Loucy (cell line): ENCODE data around the gene HPX.
A peak's percentile ranks its signal among the peaks of the same experiment; 100 is the strongest.

Source experiments
- H2AFZ ChIP-seq: fragments of 200-600 bp; sonication (generic); 2 replicates; pipeline ENCODE4 v1.6.0; 2016; ENCODE audit warnings: antibody characterized with exemption, mild to moderate bottlenecking, low read length, moderate library complexity
- H3F3A ChIP-seq: fragments of 200-600 bp; 2 replicates; pipeline ENCODE4 v1.6.0; 2016; ENCODE audit warnings: antibody characterized with exemption, low read depth, mild to moderate bottlenecking
- H3K27me3 ChIP-seq: fragments of 200-600 bp; sonication (generic); 2 replicates; pipeline ENCODE4 v1.6.1; 2014; ENCODE audit warnings: low read length, mild to moderate bottlenecking; ENCODE audit not compliant: insufficient read depth, poor library complexity, severe bottlenecking
- H3K36me3 ChIP-seq: fragments of 200-600 bp; sonication (generic); 2 replicates; pipeline ENCODE4 v1.6.1; 2016; ENCODE audit warnings: low read length; ENCODE audit not compliant: insufficient read depth
- H3K4me1 ChIP-seq: fragments of 200-600 bp; sonication (generic); 2 replicates; pipeline ENCODE4 v1.5.1; 2014; ENCODE audit warnings: low read length, mild to moderate bottlenecking; ENCODE audit not compliant: insufficient read depth, poor library complexity, severe bottlenecking
- H3K4me2 ChIP-seq: fragments of 200-600 bp; sonication (generic); 2 replicates; pipeline ENCODE4 v1.6.0; 2014; ENCODE audit warnings: antibody characterized with exemption, low read length, low read depth, mild to moderate bottlenecking; ENCODE audit not compliant: poor library complexity, severe bottlenecking
- H3K4me3 ChIP-seq: fragments of 200-600 bp; sonication (generic); 2 replicates; pipeline ENCODE4 v1.5.1; 2014; ENCODE audit warnings: low read length, mild to moderate bottlenecking, mixed read lengths; ENCODE audit not compliant: poor library complexity, severe bottlenecking
- H3K79me2 ChIP-seq: fragments of 200-600 bp; sonication (generic); 2 replicates; pipeline ENCODE4 v1.6.1; 2014; ENCODE audit warnings: low read length; ENCODE audit not compliant: insufficient read depth
- H3K9ac ChIP-seq: fragments of 200-600 bp; sonication (generic); 2 replicates; pipeline ENCODE4 v1.6.0; 2014; ENCODE audit warnings: mild to moderate bottlenecking, low read depth, low read length, moderate library complexity; ENCODE audit not compliant: poor library complexity, severe bottlenecking
- H3K9me2 ChIP-seq: fragments of 200-600 bp; sonication (generic); replicated peaks from 2 replicates; pipeline ENCODE4 v1.6.1; 2016; ENCODE audit warnings: low read depth, low read length, mixed read lengths
- H3K9me3 ChIP-seq: fragments of 200-600 bp; sonication (generic); 2 replicates; pipeline ENCODE4 v1.6.1; 2014; ENCODE audit warnings: mild to moderate bottlenecking, antibody characterized with exemption, low read length, low read depth; ENCODE audit not compliant: insufficient read depth
- H4K20me1 ChIP-seq: fragments of 200-600 bp; sonication (generic); 2 replicates; pipeline ENCODE4 v1.6.0; 2014; ENCODE audit warnings: antibody characterized with exemption, low read length, mild to moderate bottlenecking; ENCODE audit not compliant: insufficient read depth, poor library complexity, severe bottlenecking
- EZH2phosphoT487 ChIP-seq: fragments of 200-600 bp; IDR thresholded peaks from 2 replicates; pipeline ENCODE4 v1.6.1; 2018; ENCODE audit warnings: antibody characterized with exemption, mild to moderate bottlenecking, moderate library complexity, borderline replicate concordance
- TF ChIP-seq, protein P1 (sequence below): fragments of 200-600 bp; sonication (generic); conservative IDR thresholded peaks from 2 replicates; pipeline ENCODE4 v1.5.1; 2014; ENCODE audit warnings: mild to moderate bottlenecking, antibody characterized with exemption, low read length

Gene HPX

DNA sequence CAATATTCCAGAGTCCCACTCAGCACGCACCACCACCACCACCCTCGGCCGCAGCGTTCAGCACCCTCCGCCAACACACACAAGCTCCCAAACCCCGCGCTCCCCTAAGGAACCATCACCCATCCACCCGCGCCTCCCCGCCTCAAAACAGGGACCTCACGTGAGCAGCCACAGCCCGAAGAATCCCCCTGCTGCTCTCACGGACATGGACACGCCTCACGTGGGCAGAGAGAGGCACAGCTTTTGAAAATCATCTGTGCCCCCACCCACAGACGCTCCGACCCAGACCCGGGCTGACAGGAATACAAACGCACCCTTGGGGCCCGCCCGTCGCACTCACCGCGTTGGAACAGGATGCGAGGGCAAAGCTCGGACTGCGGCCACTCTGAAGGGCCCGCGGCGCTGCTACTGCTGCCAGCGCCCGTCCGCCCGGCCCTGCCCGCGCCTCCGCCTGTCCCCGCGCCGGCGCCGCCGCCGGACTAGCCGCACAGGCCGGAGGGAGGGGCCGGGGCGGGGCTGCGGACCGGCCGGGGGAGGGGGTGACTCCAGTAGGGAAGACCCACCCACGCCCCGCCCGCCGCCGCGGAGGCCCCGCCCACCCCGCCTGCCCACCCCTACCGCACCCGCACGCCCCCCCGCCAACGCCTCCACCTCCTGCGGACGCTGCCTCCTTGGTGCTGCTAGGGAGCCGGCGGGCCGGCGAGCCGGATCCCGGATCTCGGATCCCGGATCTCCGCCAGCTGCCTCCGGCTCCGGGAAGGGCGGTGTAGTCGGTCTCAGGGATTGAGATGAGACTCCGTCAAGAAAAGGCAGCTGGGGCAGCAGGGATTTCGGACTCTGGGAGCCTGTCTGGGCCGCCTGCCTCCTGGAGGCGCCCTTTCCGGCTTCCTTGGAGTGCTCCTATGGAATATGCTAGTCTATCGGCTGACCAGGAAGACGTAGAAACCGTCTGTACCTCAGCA lies 32.9 kb upstream of the HPX start, which contains the start of gene TRIM3:
Gene TRIM3 (minus strand): TSS at position 491 of the 962 bp plus-strand sequence. CDS start 8,246 bp downstream, outside the sequence.
- no peaks in the 10 kb centered on the region; the same call in 1 of the 2 replicates for H3K36me3 ChIP-seq
- H3K4me3 ChIP-seq, result peak within 1 kb of the TSS; percentile 90
- H2AFZ ChIP-seq, result peak within 1 kb of the TSS; percentile 87; the same call in 1 of the 2 replicates
- H3K4me1 ChIP-seq, result peaks cover 41% of the 10 kb centered on the region
- peaks cover 6% of the 10 kb centered on the region; the same call in 1 of the 2 replicates for H3K79me2 ChIP-seq
- H4K20me1 ChIP-seq, result no peaks in the 10 kb centered on the region
- H3F3A ChIP-seq, result peaks cover 15% of the 10 kb centered on the region; the same call in 1 of the 2 replicates
- no peaks in the 10 kb centered on the region for H3K9me2 ChIP-seq
- H3K9me3 ChIP-seq, result no peaks in the 10 kb centered on the region
- TF ChIP-seq, protein P1, sequence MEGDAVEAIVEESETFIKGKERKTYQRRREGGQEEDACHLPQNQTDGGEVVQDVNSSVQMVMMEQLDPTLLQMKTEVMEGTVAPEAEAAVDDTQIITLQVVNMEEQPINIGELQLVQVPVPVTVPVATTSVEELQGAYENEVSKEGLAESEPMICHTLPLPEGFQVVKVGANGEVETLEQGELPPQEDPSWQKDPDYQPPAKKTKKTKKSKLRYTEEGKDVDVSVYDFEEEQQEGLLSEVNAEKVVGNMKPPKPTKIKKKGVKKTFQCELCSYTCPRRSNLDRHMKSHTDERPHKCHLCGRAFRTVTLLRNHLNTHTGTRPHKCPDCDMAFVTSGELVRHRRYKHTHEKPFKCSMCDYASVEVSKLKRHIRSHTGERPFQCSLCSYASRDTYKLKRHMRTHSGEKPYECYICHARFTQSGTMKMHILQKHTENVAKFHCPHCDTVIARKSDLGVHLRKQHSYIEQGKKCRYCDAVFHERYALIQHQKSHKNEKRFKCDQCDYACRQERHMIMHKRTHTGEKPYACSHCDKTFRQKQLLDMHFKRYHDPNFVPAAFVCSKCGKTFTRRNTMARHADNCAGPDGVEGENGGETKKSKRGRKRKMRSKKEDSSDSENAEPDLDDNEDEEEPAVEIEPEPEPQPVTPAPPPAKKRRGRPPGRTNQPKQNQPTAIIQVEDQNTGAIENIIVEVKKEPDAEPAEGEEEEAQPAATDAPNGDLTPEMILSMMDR, result no peak
- TF ChIP-seq EZH2phosphoT487, result no peak
- H3K9ac ChIP-seq, result peak within 1 kb of the TSS; percentile 74
- H3K4me2 ChIP-seq, result peak within 1 kb of the TSS; percentile 86
- H3K27me3 ChIP-seq, result no peaks in the 10 kb centered on the region

DNA sequence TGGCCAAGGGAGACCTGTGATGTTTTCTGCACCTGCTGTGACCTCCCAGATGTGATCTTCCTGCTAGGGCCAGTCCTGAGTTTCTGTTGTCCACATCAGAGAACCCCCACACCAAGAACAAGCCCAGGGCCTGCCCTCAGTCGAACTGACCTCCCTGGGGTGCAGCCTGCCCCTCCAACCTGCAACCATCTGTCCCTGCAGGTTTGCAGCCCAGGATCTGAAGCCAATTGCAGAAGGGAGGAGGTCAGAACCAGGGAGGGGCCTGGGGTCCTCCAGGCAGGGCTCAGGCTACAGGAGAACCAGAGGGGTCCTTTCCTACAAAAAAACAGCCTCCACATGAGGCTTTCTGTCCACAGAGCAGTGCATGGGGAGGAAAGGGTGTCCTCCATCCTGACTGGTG lies 32.1 kb upstream of the HPX start:
- Histone ChIP-seq H4K20me1 (no peaks in the 10 kb centered on the region), H3K36me3 (no peaks in the 10 kb centered on the region; the same call in 1 of the 2 replicates), H3K4me1 (peaks cover 44% of the 10 kb centered on the region), H3K9ac (peak overlapping the region; percentile 74), H3K27me3 (no peaks in the 10 kb centered on the region), H3K4me3 (peak overlapping the region; percentile 90), H3F3A (peaks cover 15% of the 10 kb centered on the region; the same call in 1 of the 2 replicates), H3K9me3 (no peaks in the 10 kb centered on the region), H3K79me2 (peaks cover 6% of the 10 kb centered on the region; the same call in 1 of the 2 replicates), H2AFZ (no peak overlapping the region), H3K9me2 (no peaks in the 10 kb centered on the region), H3K4me2 (peak overlapping the region; percentile 77)
- no peak for TF ChIP-seq EZH2phosphoT487
- TF ChIP-seq, protein P1, result no peak

DNA sequence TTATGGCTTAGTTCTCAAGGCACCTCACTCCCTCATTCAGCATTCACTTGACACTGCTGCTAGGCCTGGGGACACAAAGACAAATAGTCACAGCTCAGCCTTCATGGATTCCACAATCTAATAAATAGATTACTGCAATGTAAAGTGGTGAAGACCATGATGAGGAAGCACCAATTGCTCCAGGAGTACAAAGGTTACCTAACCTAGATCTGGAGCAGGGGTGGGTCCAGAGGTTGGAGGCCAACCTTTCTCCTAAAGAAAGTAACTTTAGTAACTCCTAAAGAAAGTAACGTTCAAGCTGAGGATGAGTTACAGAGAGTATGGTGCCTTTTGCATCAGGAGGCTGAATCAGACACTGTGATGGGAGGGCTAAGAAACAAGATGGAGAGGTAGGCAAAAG lies 28.8 kb upstream of the HPX start:
- Histone ChIP-seq H4K20me1 (no peaks in the 10 kb centered on the region), H3K27me3 (no peaks in the 10 kb centered on the region), H3K9me2 (no peaks in the 10 kb centered on the region), H3K4me3 (peak overlapping the region; percentile 26), H2AFZ (peak overlapping the region; percentile 22; the same call in 1 of the 2 replicates), H3K36me3 (no peaks in the 10 kb centered on the region), H3K9me3 (no peaks in the 10 kb centered on the region), H3K79me2 (peaks cover 6% of the 10 kb centered on the region; the same call in 1 of the 2 replicates), H3K4me2 (peak overlapping the region; percentile 50), H3K9ac (no peak overlapping the region), H3F3A (peaks cover 3% of the 10 kb centered on the region; the same call in 1 of the 2 replicates), H3K4me1 (peaks cover 44% of the 10 kb centered on the region)
- TF ChIP-seq EZH2phosphoT487, result no peak
- TF ChIP-seq, protein P1, result no peak
